GM18868 (cell line): ENCODE data around the gene PFN1.
"Not testable (repeated sequence)": the region's sequence is repeated elsewhere in the genome, so short reads cannot be mapped to it uniquely, and the experiment has no call there.

Experiments
- ATAC-seq: cut with Tn5 transposase; IDR thresholded peaks from one replicate; pipeline ENCODE4 v1.9.1; 2021; ENCODE audit warnings: mild to moderate bottlenecking, moderate library complexity; ENCODE audit not compliant: unreplicated experiment

PFN1 gene

GRCh38 chr17:4926577-4927335, 21.6 kb downstream of the PFN1 start:
- ATAC-seq: not testable (repeated sequence)

GRCh38 chr17:4921320-4921719, 27.0 kb downstream of the PFN1 start:
- ATAC-seq: no peak

- no peak for ATAC-seq
Observed at GRCh38 chr17:4920351-4921048, 27.8 kb downstream of the PFN1 start.

GRCh38 chr17:4919511-4920047, 28.8 kb downstream of the PFN1 start:
- ATAC-seq: no peak

- not testable (repeated sequence) for ATAC-seq
Observed at GRCh38 chr17:4914551-4914950, 33.8 kb downstream of the PFN1 start.

- no peak for ATAC-seq
Observed at GRCh38 chr17:4913994-4914393, 34.3 kb downstream of the PFN1 start.

GRCh38 chr17:4908711-4909496, 39.4 kb downstream of the PFN1 start:
- no peak for ATAC-seq

- ATAC-seq: no peak
Observed at GRCh38 chr17:4908301-4908700, 40.0 kb downstream of the PFN1 start.

GRCh38 chr17:4906642-4907041, 41.7 kb downstream of the PFN1 start:
- ATAC-seq: not testable (repeated sequence)

- ATAC-seq: no peak
Observed at GRCh38 chr17:4903051-4903818, 45.1 kb downstream of the PFN1 start, which contains the start of gene CHRNE. Gene CHRNE, minus strand, starts transcription at chr17:4903098. Its CDS starts 35 bp downstream, at chr17:4903063.

GRCh38 chr17:4902540-4902939, 45.8 kb downstream of the PFN1 start:
- no peak for ATAC-seq

- no peak for ATAC-seq
Observed at GRCh38 chr17:4901648-4902344, 46.5 kb downstream of the PFN1 start.

GRCh38 chr17:4901108-4901647, 47.2 kb downstream of the PFN1 start:
- no peak for ATAC-seq

- no peak for ATAC-seq
Observed at GRCh38 chr17:4900231-4901107, 47.9 kb downstream of the PFN1 start.

- no peak for ATAC-seq
Observed at GRCh38 chr17:4899341-4900230, 48.7 kb downstream of the PFN1 start, which contains the start of gene C17orf107. Gene C17orf107, plus strand, starts transcription at chr17:4899536. Its CDS starts 227 bp downstream, at chr17:4899763.

GRCh38 chr17:4898927-4899326, 49.4 kb downstream of the PFN1 start:
- no peak for ATAC-seq

- ATAC-seq: no peak
Observed at GRCh38 chr17:4898351-4898750, 50.0 kb downstream of the PFN1 start.
